ENCODE results near the gene C15orf39.
"Not testable (repeated sequence)": the region's sequence is repeated elsewhere in the genome, so short reads cannot be mapped to it uniquely, and the experiment has no call there.

The C15orf39 gene

GRCh38 chr15:75201616-75202250 is at the start of gene C15orf39:
TSS of gene C15orf39 (plus strand) at chr15:75201882. CDS start at chr15:75206049, 4,167 bp downstream.
- peak; percentile 51 to 67 for DNase-seq (ENCODE audit: low read depth in 2 of 2)

- DNase-seq (ENCODE audit: low read depth in 2 of 2): no peak
These were observed 49.2 kb upstream of the C15orf39 start for GRCh38 chr15:75152382-75153079.

GRCh38 chr15:75153087-75153486 is 48.6 kb upstream of the C15orf39 start:
- DNase-seq (ENCODE audit: low read depth in 2 of 2): no peak

GRCh38 chr15:75153565-75154276 is 48.0 kb upstream of the C15orf39 start:
- no peak for DNase-seq (ENCODE audit: low read depth in 2 of 2)

GRCh38 chr15:75154461-75155062 is 47.1 kb upstream of the C15orf39 start:
- DNase-seq (ENCODE audit: low read depth in 2 of 2): no peak

- DNase-seq (ENCODE audit: low read depth in 2 of 2): no peak
These were observed 45.1 kb upstream of the C15orf39 start for GRCh38 chr15:75156326-75157215.

GRCh38 chr15:75158402-75158801 is 43.3 kb upstream of the C15orf39 start:
- DNase-seq (ENCODE audit: low read depth in 2 of 2): no peak

- no peak for DNase-seq (ENCODE audit: low read depth in 2 of 2)
These were observed 42.4 kb upstream of the C15orf39 start for GRCh38 chr15:75159244-75159643.

- no peak for DNase-seq (ENCODE audit: low read depth in 2 of 2)
These were observed 40.4 kb upstream of the C15orf39 start for GRCh38 chr15:75161106-75161916.

GRCh38 chr15:75161917-75162414 is 39.7 kb upstream of the C15orf39 start:
- DNase-seq (ENCODE audit: low read depth in 2 of 2): no peak

- no peak for DNase-seq (ENCODE audit: low read depth in 2 of 2)
These were observed 38.5 kb upstream of the C15orf39 start for GRCh38 chr15:75163150-75163564.

GRCh38 chr15:75164625-75165350 is 36.9 kb upstream of the C15orf39 start:
- DNase-seq (ENCODE audit: low read depth in 2 of 2): no peak

GRCh38 chr15:75166489-75167063 is 35.1 kb upstream of the C15orf39 start:
- DNase-seq (ENCODE audit: low read depth in 2 of 2): not testable (repeated sequence)

GRCh38 chr15:75167588-75168350 is 33.9 kb upstream of the C15orf39 start:
- DNase-seq (ENCODE audit: low read depth in 2 of 2): peak in 1 of 2 donors; percentile 32

GRCh38 chr15:75168374-75168773 is 33.3 kb upstream of the C15orf39 start:
- no peak for DNase-seq (ENCODE audit: low read depth in 2 of 2)

- no peak for DNase-seq (ENCODE audit: low read depth in 2 of 2)
These were observed 31.5 kb upstream of the C15orf39 start for GRCh38 chr15:75170203-75170602.

- DNase-seq (ENCODE audit: low read depth in 2 of 2): no peak
These were observed 30.9 kb upstream of the C15orf39 start for GRCh38 chr15:75170711-75171341.

- DNase-seq (ENCODE audit: low read depth in 2 of 2): peak; percentile 13 to 50
These were observed 30.3 kb upstream of the C15orf39 start for GRCh38 chr15:75171408-75171807.

All from stimulated activated CD8-positive, alpha-beta memory T cell treated with anti-CD3 and anti-CD28 coated beads, Interleukin-2, amount 100 ng/mL, for 48 hours (primary cell).